ENCODE results near the gene VILL.

Gene VILL

DNA sequence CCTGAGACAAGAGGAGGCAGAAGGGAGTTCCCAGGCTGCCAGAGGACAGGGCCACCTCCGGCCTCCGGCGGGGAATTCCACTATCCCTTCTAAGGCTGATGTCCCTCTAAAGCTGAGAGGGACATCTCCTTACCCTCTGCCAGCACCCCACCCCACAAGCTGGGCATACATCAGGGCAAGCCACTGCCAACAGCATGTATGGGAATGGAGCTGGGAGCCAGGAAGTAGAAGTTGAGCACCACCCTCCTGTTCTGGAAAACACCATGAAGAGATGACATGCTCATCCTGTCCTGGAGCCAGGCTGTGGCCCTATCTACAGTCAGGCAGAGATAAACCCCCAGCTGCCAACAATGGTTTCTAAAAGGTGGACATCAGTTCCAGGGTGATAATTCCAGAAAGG is 31.7 kb downstream of the VILL start:
- Histone ChIP-seq H3K4me2 (ENCODE audit: low read length) (no peak overlapping the region), H3K4me1 (ENCODE audit: low read length) (peaks cover 13% of the 10 kb centered on the region), H3K79me2 (ENCODE audit: low read length) (no peaks in the 10 kb centered on the region), H3K9ac (ENCODE audit: low read length) (no peak overlapping the region), H3K27ac (ENCODE audit: low read length) (no peak overlapping the region), H2AFZ (ENCODE audit: low read depth, low read length) (no peak overlapping the region), H3K27me3 (ENCODE audit: low read depth, low read length) (no peaks in the 10 kb centered on the region), H3K4me3 (ENCODE audit: low read length) (no peak overlapping the region), H3K36me3 (replicated peaks; ENCODE audit: low read depth, low read length) (no peaks in the 10 kb centered on the region), H4K20me1 (ENCODE audit: insufficient read depth, low read length) (no peaks in the 10 kb centered on the region), H3K9me3 (ENCODE audit: insufficient read depth, low read length) (no peaks in the 10 kb centered on the region)
- TF ChIP-seq, protein P1, sequence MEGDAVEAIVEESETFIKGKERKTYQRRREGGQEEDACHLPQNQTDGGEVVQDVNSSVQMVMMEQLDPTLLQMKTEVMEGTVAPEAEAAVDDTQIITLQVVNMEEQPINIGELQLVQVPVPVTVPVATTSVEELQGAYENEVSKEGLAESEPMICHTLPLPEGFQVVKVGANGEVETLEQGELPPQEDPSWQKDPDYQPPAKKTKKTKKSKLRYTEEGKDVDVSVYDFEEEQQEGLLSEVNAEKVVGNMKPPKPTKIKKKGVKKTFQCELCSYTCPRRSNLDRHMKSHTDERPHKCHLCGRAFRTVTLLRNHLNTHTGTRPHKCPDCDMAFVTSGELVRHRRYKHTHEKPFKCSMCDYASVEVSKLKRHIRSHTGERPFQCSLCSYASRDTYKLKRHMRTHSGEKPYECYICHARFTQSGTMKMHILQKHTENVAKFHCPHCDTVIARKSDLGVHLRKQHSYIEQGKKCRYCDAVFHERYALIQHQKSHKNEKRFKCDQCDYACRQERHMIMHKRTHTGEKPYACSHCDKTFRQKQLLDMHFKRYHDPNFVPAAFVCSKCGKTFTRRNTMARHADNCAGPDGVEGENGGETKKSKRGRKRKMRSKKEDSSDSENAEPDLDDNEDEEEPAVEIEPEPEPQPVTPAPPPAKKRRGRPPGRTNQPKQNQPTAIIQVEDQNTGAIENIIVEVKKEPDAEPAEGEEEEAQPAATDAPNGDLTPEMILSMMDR (IDR thresholded peaks at IDR 0.05; ENCODE audit: low read depth, low read length) = no peak
- TF ChIP-seq EZH2phosphoT487 (IDR thresholded peaks at IDR 0.05; ENCODE audit: low read depth) = no peak

DNA sequence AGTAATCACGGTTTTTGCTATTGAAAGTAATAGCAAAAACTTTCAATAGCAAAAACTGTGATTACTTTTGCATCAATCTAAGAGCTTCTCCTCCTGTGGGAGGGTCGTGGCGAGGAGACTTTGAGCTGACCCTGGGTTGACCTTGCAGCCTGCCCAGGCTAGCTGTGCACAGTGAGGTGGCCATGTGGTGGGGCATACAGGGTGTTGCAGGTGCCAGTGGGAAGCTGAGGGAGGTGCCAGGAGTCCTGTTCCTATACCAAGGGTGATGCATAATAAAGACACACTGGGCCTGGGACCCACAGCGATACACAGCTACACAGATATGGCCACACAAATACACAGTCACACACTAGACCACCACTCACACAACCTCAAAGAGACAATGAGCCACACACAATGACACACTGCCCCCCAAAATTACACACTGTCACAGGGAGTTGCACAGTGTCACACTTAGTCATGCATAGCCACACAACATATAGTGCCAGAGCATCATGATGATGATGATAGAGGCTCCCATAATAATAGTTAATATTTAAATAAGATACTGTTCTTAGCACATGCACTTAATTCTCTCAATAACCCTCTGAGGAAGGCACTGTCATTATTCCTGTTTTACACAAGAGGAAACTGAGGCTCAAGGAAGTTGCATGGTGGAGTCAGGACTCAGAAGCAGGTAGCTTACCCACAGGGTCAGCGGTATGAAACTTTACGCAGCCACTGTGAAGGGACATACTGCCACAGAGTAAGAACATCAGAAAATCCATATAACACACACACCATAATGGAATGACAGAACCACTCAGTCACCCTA is 32.5 kb downstream of the VILL start:
- Histone ChIP-seq H3K4me3 (ENCODE audit: low read length) (no peak overlapping the region), H3K27me3 (ENCODE audit: low read depth, low read length) (no peaks in the 10 kb centered on the region), H3K4me1 (ENCODE audit: low read length) (peaks cover 13% of the 10 kb centered on the region), H2AFZ (ENCODE audit: low read depth, low read length) (no peak overlapping the region), H3K79me2 (ENCODE audit: low read length) (no peaks in the 10 kb centered on the region), H4K20me1 (ENCODE audit: insufficient read depth, low read length) (no peaks in the 10 kb centered on the region), H3K9ac (ENCODE audit: low read length) (no peak overlapping the region), H3K27ac (ENCODE audit: low read length) (no peak overlapping the region), H3K4me2 (ENCODE audit: low read length) (0 out of 2 replicates have a peak overlapping the region, but pooled peaks have one; percentile 94), H3K9me3 (ENCODE audit: insufficient read depth, low read length) (no peaks in the 10 kb centered on the region), H3K36me3 (replicated peaks; ENCODE audit: low read depth, low read length) (no peaks in the 10 kb centered on the region)
- TF ChIP-seq, protein P1 (IDR thresholded peaks at IDR 0.05; ENCODE audit: low read depth, low read length) = no peak
- TF ChIP-seq EZH2phosphoT487 (IDR thresholded peaks at IDR 0.05; ENCODE audit: low read depth) = no peak

DNA sequence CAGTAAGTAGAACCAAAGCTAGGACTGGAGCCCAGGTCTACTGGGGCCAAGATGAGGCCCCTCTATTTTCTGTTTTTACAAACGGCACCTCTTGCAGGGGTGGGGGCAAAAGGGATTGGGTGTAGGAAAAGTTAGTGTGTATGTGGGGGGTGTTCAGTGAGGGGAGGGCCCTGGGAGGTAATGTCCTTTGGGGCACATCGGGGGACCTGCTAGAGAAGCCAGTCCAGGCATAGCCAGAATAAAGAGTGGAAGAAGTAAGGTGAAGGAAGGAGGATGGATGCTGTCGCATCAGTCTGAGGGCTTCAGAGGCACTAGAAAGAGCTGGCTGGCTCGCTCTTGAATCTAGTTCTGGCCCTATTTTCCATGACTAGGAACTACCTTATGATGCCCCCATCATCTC is 36.3 kb downstream of the VILL start:
- TF ChIP-seq EZH2phosphoT487 (IDR thresholded peaks at IDR 0.05; ENCODE audit: low read depth) = no peak
- Histone ChIP-seq H3K27me3 (ENCODE audit: low read depth, low read length) (no peaks in the 10 kb centered on the region), H3K9ac (ENCODE audit: low read length) (no peak overlapping the region), H3K4me3 (ENCODE audit: low read length) (no peak overlapping the region), H3K27ac (ENCODE audit: low read length) (no peak overlapping the region), H2AFZ (ENCODE audit: low read depth, low read length) (no peak overlapping the region), H3K4me1 (ENCODE audit: low read length) (peaks cover 13% of the 10 kb centered on the region), H4K20me1 (ENCODE audit: insufficient read depth, low read length) (no peaks in the 10 kb centered on the region), H3K9me3 (ENCODE audit: insufficient read depth, low read length) (no peaks in the 10 kb centered on the region), H3K79me2 (ENCODE audit: low read length) (no peaks in the 10 kb centered on the region), H3K36me3 (replicated peaks; ENCODE audit: low read depth, low read length) (no peaks in the 10 kb centered on the region), H3K4me2 (ENCODE audit: low read length) (no peak overlapping the region)

DNA sequence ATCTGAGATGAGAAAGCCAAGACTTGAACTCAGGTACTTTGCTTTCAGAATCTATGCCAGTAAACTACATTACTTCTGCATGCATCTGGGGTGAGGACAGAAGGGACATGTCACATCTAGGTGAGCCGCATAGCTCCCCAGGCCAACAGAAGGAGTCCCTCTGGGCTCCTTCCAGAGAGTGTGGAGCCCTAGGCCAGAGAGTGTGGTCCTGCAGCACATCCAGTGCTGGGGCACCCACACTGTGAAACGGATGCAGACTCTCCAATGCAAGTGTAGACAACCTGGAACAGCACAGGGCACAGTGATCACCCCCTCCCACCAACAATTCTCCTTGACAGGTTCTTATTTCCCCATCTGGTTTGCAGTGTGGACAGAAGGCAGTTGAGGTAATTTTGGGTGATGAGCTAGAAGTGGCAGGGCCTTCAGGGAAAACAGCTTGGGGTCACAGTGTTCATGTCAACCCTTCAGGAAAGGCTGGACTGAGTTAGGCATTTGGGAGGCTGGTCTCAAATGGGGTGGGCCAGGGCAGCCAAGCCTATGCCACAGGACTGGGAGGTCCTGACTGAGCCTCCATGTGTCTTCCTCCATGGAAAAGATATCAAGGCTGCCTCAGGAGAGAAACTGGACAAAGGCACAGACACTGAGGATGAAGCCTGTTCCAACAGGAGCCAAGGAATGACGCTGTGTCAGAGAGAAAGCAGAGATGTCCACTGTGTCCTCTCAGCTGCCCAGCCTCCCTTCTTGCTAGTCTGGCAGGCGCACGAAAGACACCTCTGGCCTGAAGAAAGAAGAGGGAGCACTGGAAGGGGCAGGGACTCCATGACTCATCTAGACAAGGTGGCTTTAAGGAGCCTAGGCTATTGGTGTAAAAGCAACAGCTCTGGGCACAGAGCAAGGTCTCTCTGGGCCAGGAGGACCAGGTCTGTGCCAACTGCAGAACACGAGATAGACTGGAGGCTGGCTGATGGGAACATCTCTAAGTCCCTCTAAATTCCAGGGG is 37.2 kb downstream of the VILL start:
- Histone ChIP-seq H3K79me2 (ENCODE audit: low read length) (no peaks in the 10 kb centered on the region), H4K20me1 (ENCODE audit: insufficient read depth, low read length) (no peaks in the 10 kb centered on the region), H3K9ac (ENCODE audit: low read length) (no peak overlapping the region), H3K27me3 (ENCODE audit: low read depth, low read length) (no peaks in the 10 kb centered on the region), H3K27ac (ENCODE audit: low read length) (no peak overlapping the region), H2AFZ (ENCODE audit: low read depth, low read length) (no peak overlapping the region), H3K4me2 (ENCODE audit: low read length) (no peak overlapping the region), H3K9me3 (ENCODE audit: insufficient read depth, low read length) (no peaks in the 10 kb centered on the region), H3K36me3 (replicated peaks; ENCODE audit: low read depth, low read length) (no peaks in the 10 kb centered on the region), H3K4me1 (ENCODE audit: low read length) (peaks cover 13% of the 10 kb centered on the region), H3K4me3 (ENCODE audit: low read length) (no peak overlapping the region)
- TF ChIP-seq, protein P1 (IDR thresholded peaks at IDR 0.05; ENCODE audit: low read depth, low read length) = no peak
- no peak for TF ChIP-seq EZH2phosphoT487 (IDR thresholded peaks at IDR 0.05; ENCODE audit: low read depth)

All from OCI-LY3 (cell line).